SK-N-SH treated with all-trans-retinoic acid at 6 μM for 48 hours (cell line): Measurements from ENCODE around the gene PPIB.
A peak's percentile ranks its signal among the peaks of the same experiment; 100 is the strongest.

Experiments
- ATAC-seq: fragments of 200-7000 bp; cut with Tn5 transposase; 3 replicates; pipeline ENCODE4 v1.9.1; 2020; ENCODE audit warnings: mild to moderate bottlenecking, moderate library complexity
- ARNTL ChIP-seq: fragments of 450-650 bp; formaldehyde crosslinking; IDR thresholded peaks from 2 replicates; pipeline ENCODE4 v1.5.0; 2020; ENCODE audit warnings: low read depth, mild to moderate bottlenecking, moderate library complexity, borderline replicate concordance
- CSDC2 ChIP-seq: fragments of 250-450 bp; sonication (Bioruptor Pico); IDR thresholded peaks from 2 replicates; pipeline ENCODE4 v1.5.0; 2020; ENCODE audit warnings: mild to moderate bottlenecking, moderate library complexity
- CSRNP3 ChIP-seq: fragments of 250-450 bp; sonication (Bioruptor Pico); IDR thresholded peaks from 2 replicates; pipeline ENCODE4 v1.5.1; 2021; ENCODE audit warnings: mild to moderate bottlenecking, moderate library complexity
- ESRRG ChIP-seq: fragments of 250-450 bp; sonication (Bioruptor Pico); IDR thresholded peaks from 2 replicates; pipeline ENCODE4 v1.6.1; 2021; ENCODE audit warnings: mild to moderate bottlenecking
- GLIS3 ChIP-seq: fragments of 250-450 bp; sonication (Bioruptor Pico); IDR thresholded peaks from 2 replicates; pipeline ENCODE4 v1.5.0; 2020; ENCODE audit warnings: mild to moderate bottlenecking, moderate library complexity
- OSR1 ChIP-seq: fragments of 250-450 bp; sonication (Bioruptor Pico); IDR thresholded peaks from 2 replicates; pipeline ENCODE4 v1.8.0; 2022; ENCODE audit warnings: moderate library complexity, mild to moderate bottlenecking, inconsistent platforms
- PATZ1 ChIP-seq: fragments of 250-450 bp; sonication (Bioruptor Pico); IDR thresholded peaks from 2 replicates; pipeline ENCODE4 v1.8.0; 2020; ENCODE audit warnings: mild to moderate bottlenecking, moderate library complexity, borderline replicate concordance
- POU6F1 ChIP-seq: fragments of 250-450 bp; sonication (Bioruptor Pico); IDR thresholded peaks from 2 replicates; pipeline ENCODE4 v1.8.0; 2021; ENCODE audit warnings: low read depth, mild to moderate bottlenecking, moderate library complexity, borderline replicate concordance
- PPARA ChIP-seq: fragments of 250-450 bp; sonication (Bioruptor Pico); IDR thresholded peaks from 2 replicates; pipeline ENCODE4 v1.5.0; 2020; ENCODE audit warnings: mild to moderate bottlenecking, borderline replicate concordance
- RARB ChIP-seq: fragments of 250-450 bp; sonication (Bioruptor Pico); IDR thresholded peaks from 2 replicates; pipeline ENCODE4 v1.8.0; 2021; ENCODE audit warnings: mild to moderate bottlenecking, moderate library complexity
- SNAI2 ChIP-seq: fragments of 250-450 bp; sonication (Bioruptor Pico); IDR thresholded peaks from 2 replicates; pipeline ENCODE4 v1.5.0; 2020; ENCODE audit warnings: mild to moderate bottlenecking, moderate library complexity
- TCF4 ChIP-seq: fragments of 250-450 bp; sonication (Bioruptor Pico); IDR thresholded peaks from 2 replicates; pipeline ENCODE4 v1.8.0; 2021; ENCODE audit warnings: mild to moderate bottlenecking, moderate library complexity, borderline replicate concordance
- TOX ChIP-seq: fragments of 250-450 bp; sonication (Bioruptor Pico); IDR thresholded peaks from 2 replicates; pipeline ENCODE4 v1.8.0; 2021; ENCODE audit warnings: mild to moderate bottlenecking, moderate library complexity, borderline replicate concordance
- ZC3H10 ChIP-seq: fragments of 250-450 bp; sonication (Bioruptor Pico); IDR thresholded peaks from 2 replicates; pipeline ENCODE4 v1.5.1; 2021; ENCODE audit warnings: mild to moderate bottlenecking, moderate library complexity
- ZFP3 ChIP-seq: fragments of 250-450 bp; sonication (Bioruptor Pico); IDR thresholded peaks from 2 replicates; pipeline ENCODE4 v1.5.0; 2020; ENCODE audit warnings: mild to moderate bottlenecking, moderate library complexity
- ZNF565 ChIP-seq: fragments of 450-650 bp; formaldehyde crosslinking; conservative IDR thresholded peaks from 2 replicates; pipeline ENCODE4 v1.5.0; 2020; ENCODE audit warnings: low read depth, mild to moderate bottlenecking, moderate library complexity
- ZNF70 ChIP-seq: fragments of 450-650 bp; formaldehyde crosslinking; IDR thresholded peaks from 2 replicates; pipeline ENCODE4 v1.5.0; 2020; ENCODE audit warnings: mild to moderate bottlenecking, moderate library complexity
- ZNF8 ChIP-seq: fragments of 450-650 bp; formaldehyde crosslinking; IDR thresholded peaks from 2 replicates; pipeline ENCODE4 v1.5.0; 2020; ENCODE audit warnings: mild to moderate bottlenecking, moderate library complexity
- TF ChIP-seq, protein P1 (sequence below): fragments of 250-450 bp; sonication (Bioruptor Pico); IDR thresholded peaks from 2 replicates; pipeline ENCODE4 v1.5.0; 2020; ENCODE audit warnings: mild to moderate bottlenecking, moderate library complexity

PPIB gene

DNA sequence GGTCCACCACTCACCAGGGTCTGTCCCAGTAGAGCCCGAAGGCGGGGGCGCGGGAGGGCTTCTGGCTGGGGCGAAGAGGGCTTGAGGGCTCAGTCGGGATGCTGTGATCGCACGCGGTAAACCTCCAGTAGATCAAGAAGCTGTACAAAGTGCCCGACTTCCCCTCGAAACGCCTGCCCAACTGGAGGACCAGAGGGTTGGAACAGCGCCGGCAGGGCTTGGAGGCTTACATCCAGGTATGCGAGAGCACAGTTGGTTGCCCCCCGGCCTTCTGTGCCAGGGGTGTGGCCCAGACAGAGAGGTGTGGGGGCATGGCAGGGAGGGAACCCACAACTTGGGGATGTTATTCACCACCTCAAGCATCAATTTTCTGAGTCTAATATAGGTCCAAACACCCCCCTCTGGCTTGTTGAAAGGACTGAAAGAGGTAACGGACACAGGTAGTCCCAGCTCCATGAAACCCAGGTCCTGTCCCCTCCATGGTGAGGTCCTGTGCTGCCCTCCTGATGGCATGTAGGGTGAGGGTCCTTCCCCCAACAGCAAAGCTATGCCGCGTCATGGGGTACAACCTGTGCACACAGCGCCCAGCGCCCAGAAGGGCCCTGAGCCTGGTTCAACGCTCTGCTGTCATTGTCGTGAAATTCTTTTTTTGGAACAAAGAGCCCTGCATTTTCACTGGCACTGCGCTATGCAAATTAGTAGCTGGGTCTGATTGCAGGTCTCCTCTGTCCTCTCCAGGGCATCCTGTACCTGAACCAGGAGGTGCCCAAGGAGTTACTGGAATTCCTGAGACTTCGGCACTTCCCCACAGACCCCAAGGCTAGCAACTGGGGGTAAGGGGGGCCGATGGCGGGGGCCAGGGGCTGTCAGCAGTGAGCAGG, 10.1 kb downstream of the PPIB start:
- peak; percentile 3 for ATAC-seq

DNA sequence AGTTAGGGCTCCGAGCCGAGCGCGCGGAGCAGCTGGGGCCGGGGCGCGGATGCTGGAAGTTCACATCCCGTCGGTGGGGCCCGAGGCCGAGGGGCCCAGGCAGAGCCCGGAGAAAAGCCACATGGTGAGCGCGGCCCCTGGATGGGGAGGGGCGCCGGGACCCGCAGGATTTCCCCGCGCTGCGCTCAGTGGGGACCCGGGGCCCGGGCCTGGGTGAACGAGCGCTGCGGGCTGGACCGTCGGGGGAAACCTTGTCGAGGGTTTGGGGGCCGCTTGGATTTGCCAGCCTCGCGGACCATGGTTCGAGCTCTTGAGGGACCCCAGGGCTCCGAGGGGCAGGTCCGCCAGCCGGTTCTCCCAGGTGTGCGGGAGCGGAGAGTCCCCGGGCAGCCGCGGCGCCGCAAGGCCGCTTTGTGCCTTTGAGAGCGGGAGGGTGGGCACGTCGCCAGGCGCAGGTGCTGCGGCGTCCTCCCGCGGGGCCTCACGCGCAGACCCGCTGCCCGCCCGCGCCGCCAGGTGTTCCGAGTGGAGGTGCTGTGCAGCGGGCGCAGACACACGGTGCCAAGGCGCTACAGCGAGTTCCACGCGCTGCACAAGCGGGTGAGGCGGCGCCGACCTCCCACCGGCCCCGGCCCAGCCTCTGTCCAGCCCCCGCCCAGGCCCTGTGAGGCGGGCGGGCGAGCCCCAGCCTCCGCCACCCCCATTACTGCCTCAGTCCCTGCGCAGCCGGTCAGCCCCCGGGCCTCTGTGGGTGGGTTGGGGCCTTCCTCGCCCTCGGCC, 10.9 kb downstream of the PPIB start, which contains the start of gene SNX22:
Gene SNX22 (plus strand): TSS at position 5 of the 780 bp plus-strand sequence. CDS start 45 bp downstream, at position 50.
- TF ChIP-seq CSDC2 (CRISPR knock-in tag) (no peak), PATZ1 (no peak), TOX (CRISPR knock-in tag) (no peak)
- peak; percentile 6 for ATAC-seq

More for the DNA sequence above, 10.1 kb downstream of the PPIB start:
- TF ChIP-seq ZNF565 (CRISPR knock-in tag), result no peak
- TF ChIP-seq RARB (CRISPR knock-in tag), result no peak
- TF ChIP-seq, protein P1, sequence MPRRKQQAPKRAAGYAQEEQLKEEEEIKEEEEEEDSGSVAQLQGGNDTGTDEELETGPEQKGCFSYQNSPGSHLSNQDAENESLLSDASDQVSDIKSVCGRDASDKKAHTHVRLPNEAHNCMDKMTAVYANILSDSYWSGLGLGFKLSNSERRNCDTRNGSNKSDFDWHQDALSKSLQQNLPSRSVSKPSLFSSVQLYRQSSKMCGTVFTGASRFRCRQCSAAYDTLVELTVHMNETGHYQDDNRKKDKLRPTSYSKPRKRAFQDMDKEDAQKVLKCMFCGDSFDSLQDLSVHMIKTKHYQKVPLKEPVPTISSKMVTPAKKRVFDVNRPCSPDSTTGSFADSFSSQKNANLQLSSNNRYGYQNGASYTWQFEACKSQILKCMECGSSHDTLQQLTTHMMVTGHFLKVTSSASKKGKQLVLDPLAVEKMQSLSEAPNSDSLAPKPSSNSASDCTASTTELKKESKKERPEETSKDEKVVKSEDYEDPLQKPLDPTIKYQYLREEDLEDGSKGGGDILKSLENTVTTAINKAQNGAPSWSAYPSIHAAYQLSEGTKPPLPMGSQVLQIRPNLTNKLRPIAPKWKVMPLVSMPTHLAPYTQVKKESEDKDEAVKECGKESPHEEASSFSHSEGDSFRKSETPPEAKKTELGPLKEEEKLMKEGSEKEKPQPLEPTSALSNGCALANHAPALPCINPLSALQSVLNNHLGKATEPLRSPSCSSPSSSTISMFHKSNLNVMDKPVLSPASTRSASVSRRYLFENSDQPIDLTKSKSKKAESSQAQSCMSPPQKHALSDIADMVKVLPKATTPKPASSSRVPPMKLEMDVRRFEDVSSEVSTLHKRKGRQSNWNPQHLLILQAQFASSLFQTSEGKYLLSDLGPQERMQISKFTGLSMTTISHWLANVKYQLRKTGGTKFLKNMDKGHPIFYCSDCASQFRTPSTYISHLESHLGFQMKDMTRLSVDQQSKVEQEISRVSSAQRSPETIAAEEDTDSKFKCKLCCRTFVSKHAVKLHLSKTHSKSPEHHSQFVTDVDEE (CRISPR knock-in tag), result no peak
- TF ChIP-seq OSR1 (CRISPR knock-in tag), result no peak

DNA sequence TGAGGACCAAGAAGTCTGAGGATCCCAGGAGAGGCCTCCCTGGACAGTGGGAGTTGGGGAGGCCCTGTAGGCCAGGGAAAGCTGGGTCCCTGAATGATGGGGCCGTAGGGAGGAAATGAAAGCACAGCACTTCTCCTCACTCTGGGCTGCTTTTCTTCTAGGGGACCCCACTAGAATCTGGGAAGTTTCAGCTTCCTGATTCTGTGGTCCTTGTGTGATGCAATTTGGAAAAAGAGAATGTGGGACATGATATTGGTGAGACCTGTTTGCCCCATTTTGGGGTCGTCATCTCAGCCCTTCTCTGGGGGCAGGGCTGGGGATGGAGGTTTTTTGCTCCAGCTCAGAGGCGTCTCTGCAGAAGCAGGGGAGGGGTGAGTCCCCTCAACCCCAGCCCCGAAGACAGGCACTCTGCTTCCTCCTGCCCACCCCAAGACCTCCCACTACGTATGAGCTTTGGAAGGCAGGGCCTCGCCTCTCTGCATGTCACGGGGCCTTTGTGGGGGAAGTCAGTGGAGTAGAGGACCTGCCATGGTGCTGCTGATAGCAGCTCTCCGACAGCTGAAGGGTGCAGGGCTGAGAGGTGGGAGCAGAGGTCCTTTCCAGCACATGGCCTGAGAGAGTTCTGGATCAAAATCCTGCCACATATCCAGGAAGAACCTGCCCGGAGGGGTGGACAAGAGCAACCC, 12.8 kb downstream of the PPIB start:
- no peak for TF ChIP-seq ARNTL
- ATAC-seq, result no peak

DNA sequence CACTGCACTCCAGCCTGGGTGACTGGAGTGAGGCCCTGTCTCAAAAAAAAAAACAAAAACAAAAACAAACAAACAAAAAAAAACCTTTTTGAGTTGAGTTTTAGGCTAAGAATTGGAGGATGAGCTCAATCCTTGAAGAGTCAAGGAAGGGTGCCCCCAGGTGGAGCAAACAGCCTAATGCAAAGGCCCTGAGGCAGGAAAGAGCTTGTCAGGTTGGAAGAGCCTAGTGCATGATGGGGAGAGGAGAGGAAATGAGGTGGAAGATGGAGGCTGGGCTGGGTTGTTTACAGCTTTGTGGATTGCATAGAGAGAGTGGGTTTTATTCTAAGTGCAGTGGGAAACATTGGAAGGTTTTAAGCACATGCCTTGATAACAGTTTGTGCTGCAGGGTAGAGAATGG, 13.4 kb downstream of the PPIB start:
- no peak for ATAC-seq
- TF ChIP-seq ESRRG, result no peak
- no peak for TF ChIP-seq ZFP3 (CRISPR knock-in tag)
- no peak for TF ChIP-seq ZC3H10 (CRISPR knock-in tag)
- no peak for TF ChIP-seq ARNTL
- no peak for TF ChIP-seq PPARA (CRISPR knock-in tag)
- no peak for TF ChIP-seq SNAI2 (CRISPR knock-in tag)

- no peak for ATAC-seq
Measured at GRCh38 chr15:64148581-64148980, 14.2 kb downstream of the PPIB start.

More at GRCh38 chr15:64148581-64148980, 14.2 kb downstream of the PPIB start:
- TF ChIP-seq CSDC2 (CRISPR knock-in tag), result no peak
- no peak for TF ChIP-seq ZC3H10 (CRISPR knock-in tag)
- no peak for TF ChIP-seq TOX (CRISPR knock-in tag)
- TF ChIP-seq, protein P1 (CRISPR knock-in tag), result no peak
- TF ChIP-seq GLIS3 (CRISPR knock-in tag), result no peak
- no peak for TF ChIP-seq OSR1 (CRISPR knock-in tag)
- TF ChIP-seq ZNF565 (CRISPR knock-in tag), result no peak
- TF ChIP-seq ZFP3 (CRISPR knock-in tag), result no peak
- TF ChIP-seq SNAI2 (CRISPR knock-in tag), result no peak
- TF ChIP-seq ZNF70, result no peak
- TF ChIP-seq TCF4 (CRISPR knock-in tag), result no peak
- no peak for TF ChIP-seq ZNF8 (CRISPR knock-in tag)
- no peak for TF ChIP-seq ESRRG
- no peak for TF ChIP-seq CSRNP3
- TF ChIP-seq PPARA (CRISPR knock-in tag), result no peak
- TF ChIP-seq RARB (CRISPR knock-in tag), result no peak
- TF ChIP-seq POU6F1 (CRISPR knock-in tag), result no peak
